SH-SY5Y (cell line): ENCODE measurements around the gene ARHGAP6.

Experiments used
- GATA2 ChIP-seq: IDR thresholded peaks from 2 replicates; pipeline ENCODE4 v1.6.1; 2011; ENCODE audit warnings: mild to moderate bottlenecking, low read depth, low read length
- GATA3 ChIP-seq: IDR thresholded peaks from 2 replicates; pipeline ENCODE4 v1.6.1; 2011; ENCODE audit warnings: low read depth, mild to moderate bottlenecking, low read length, moderate library complexity

Gene ARHGAP6

GRCh38 chrX:11535156-11535919, 130.4 kb downstream of the ARHGAP6 start:
- no peak for TF ChIP-seq GATA3
- no peak for TF ChIP-seq GATA2

- TF ChIP-seq GATA3 = no peak
- no peak for TF ChIP-seq GATA2
Measured at GRCh38 chrX:11533199-11533651, 132.5 kb downstream of the ARHGAP6 start.

GRCh38 chrX:11532291-11533078, 133.2 kb downstream of the ARHGAP6 start:
- TF ChIP-seq GATA2 (no peak), GATA3 (no peak)

- TF ChIP-seq GATA2 (no peak), GATA3 (no peak)
Measured at GRCh38 chrX:11531226-11531625, 134.5 kb downstream of the ARHGAP6 start.

- TF ChIP-seq GATA3 (no peak), GATA2 (no peak)
Measured at GRCh38 chrX:11530621-11531020, 135.1 kb downstream of the ARHGAP6 start.

- TF ChIP-seq GATA3 (no peak), GATA2 (no peak)
Measured at GRCh38 chrX:11528623-11529022, 137.1 kb downstream of the ARHGAP6 start.

- TF ChIP-seq GATA3 (no peak), GATA2 (no peak)
Measured at GRCh38 chrX:11525685-11526084, 140.0 kb downstream of the ARHGAP6 start.

- TF ChIP-seq GATA3 = no peak
- no peak for TF ChIP-seq GATA2
Measured at GRCh38 chrX:11509786-11510185, 155.9 kb downstream of the ARHGAP6 start.

- TF ChIP-seq GATA2 (no peak), GATA3 (no peak)
Measured at GRCh38 chrX:11504234-11504633, 161.5 kb downstream of the ARHGAP6 start.

GRCh38 chrX:11499076-11500044, 166.4 kb downstream of the ARHGAP6 start:
- TF ChIP-seq GATA2 (no peak), GATA3 (no peak)

GRCh38 chrX:11484290-11484689, 181.4 kb downstream of the ARHGAP6 start:
- no peak for TF ChIP-seq GATA3
- TF ChIP-seq GATA2 = no peak

- TF ChIP-seq GATA3 (no peak), GATA2 (no peak)
Measured at GRCh38 chrX:11481035-11481434, 184.7 kb downstream of the ARHGAP6 start.

GRCh38 chrX:11480626-11481025, 185.1 kb downstream of the ARHGAP6 start:
- no peak for TF ChIP-seq GATA2
- no peak for TF ChIP-seq GATA3

- no peak for TF ChIP-seq GATA2
- TF ChIP-seq GATA3 = no peak
Measured at GRCh38 chrX:11478911-11479310, 186.8 kb downstream of the ARHGAP6 start.

- TF ChIP-seq GATA3 (no peak), GATA2 (no peak)
Measured at GRCh38 chrX:11478026-11478425, 187.7 kb downstream of the ARHGAP6 start.

GRCh38 chrX:11474576-11474975, 191.1 kb downstream of the ARHGAP6 start:
- TF ChIP-seq GATA3 = no peak
- no peak for TF ChIP-seq GATA2
